IPS-20b (cell line): Measurements from ENCODE around the gene ZNF787.
A peak's percentile ranks its signal among the peaks of the same experiment; 100 is the strongest.

ENCODE experiments used
- H3K27ac ChIP-seq: one replicate; pipeline ENCODE4 v1.5.1; 2013; ENCODE audit warnings: low read length
- H3K27me3 ChIP-seq: 2 replicates; pipeline ENCODE4 v1.6.1; 2013; ENCODE audit warnings: mild to moderate bottlenecking, low read length, inconsistent platforms; ENCODE audit not compliant: insufficient read depth
- H3K36me3 ChIP-seq: 2 replicates; pipeline ENCODE4 v1.6.1; 2013; ENCODE audit warnings: low read depth, mild to moderate bottlenecking, inconsistent platforms, low read length, moderate library complexity; ENCODE audit not compliant: insufficient read depth
- H3K4me1 ChIP-seq: 2 replicates; pipeline ENCODE4 v1.6.1; 2013; ENCODE audit warnings: mild to moderate bottlenecking, control low read depth, inconsistent platforms, low read length, moderate library complexity; ENCODE audit not compliant: insufficient read depth
- H3K4me3 ChIP-seq: 2 replicates; pipeline ENCODE4 v1.5.1; 2013; ENCODE audit warnings: mild to moderate bottlenecking, low read length, inconsistent platforms
- H3K9ac ChIP-seq: 2 replicates; pipeline ENCODE4 v1.6.1; 2013; ENCODE audit warnings: low read depth, mild to moderate bottlenecking, inconsistent platforms, low read length, moderate library complexity
- H3K9me3 ChIP-seq: 2 replicates; pipeline ENCODE4 v1.6.1; 2013; ENCODE audit warnings: mild to moderate bottlenecking, low read depth, low read length, inconsistent platforms; ENCODE audit not compliant: insufficient read depth

The ZNF787 gene

GRCh38 chr19:56121180-56122167, at the start of gene ZNF787:
ZNF787 (minus strand) TSS chr19:56121295; CDS start chr19:56103217, 18,078 bp downstream.
- H3K27me3 ChIP-seq = no peaks in the 10 kb centered on the region
- H3K9ac ChIP-seq = peak within 1 kb of the TSS; percentile 92
- peaks cover 20% of the 10 kb centered on the region; the same call in 1 of the 2 replicates for H3K36me3 ChIP-seq
- no peaks in the 10 kb centered on the region for H3K9me3 ChIP-seq
- peak within 1 kb of the TSS; percentile 90 for H3K4me3 ChIP-seq
- H3K27ac ChIP-seq = peak within 1 kb of the TSS; percentile 88
- no peaks in the 10 kb centered on the region; the same call in 1 of the 2 replicates for H3K4me1 ChIP-seq

- Histone ChIP-seq H3K4me1 (no peaks in the 10 kb centered on the region), H3K9ac (no peak overlapping the region), H3K27ac (no peak overlapping the region), H3K9me3 (no peaks in the 10 kb centered on the region), H3K27me3 (no peaks in the 10 kb centered on the region; the same call in 1 of the 2 replicates), H3K36me3 (no peaks in the 10 kb centered on the region), H3K4me3 (no peak overlapping the region)
These were observed 49.2 kb upstream of the ZNF787 start for GRCh38 chr19:56170261-56170660.

GRCh38 chr19:56167064-56167578, 46.0 kb upstream of the ZNF787 start:
- no peaks in the 10 kb centered on the region for H3K4me1 ChIP-seq

GRCh38 chr19:56163097-56163496, 42.0 kb upstream of the ZNF787 start:
- no peaks in the 10 kb centered on the region for H3K4me1 ChIP-seq
- no peak overlapping the region for H3K4me3 ChIP-seq
- no peaks in the 10 kb centered on the region for H3K9me3 ChIP-seq
- no peak overlapping the region for H3K27ac ChIP-seq
- no peaks in the 10 kb centered on the region for H3K27me3 ChIP-seq
- peaks cover 13% of the 10 kb centered on the region for H3K36me3 ChIP-seq
- no peak overlapping the region for H3K9ac ChIP-seq

More at GRCh38 chr19:56167064-56167578, 46.0 kb upstream of the ZNF787 start:
- Histone ChIP-seq H3K4me3 (no peak overlapping the region), H3K9ac (no peak overlapping the region), H3K9me3 (no peaks in the 10 kb centered on the region), H3K27ac (no peak overlapping the region), H3K27me3 (no peaks in the 10 kb centered on the region), H3K36me3 (no peaks in the 10 kb centered on the region)

- Histone ChIP-seq H3K4me1 (no peaks in the 10 kb centered on the region), H3K27ac (no peak overlapping the region), H3K4me3 (no peak overlapping the region), H3K27me3 (no peaks in the 10 kb centered on the region), H3K9ac (no peak overlapping the region), H3K9me3 (no peaks in the 10 kb centered on the region), H3K36me3 (peaks cover 21% of the 10 kb centered on the region)
These were observed 41.2 kb upstream of the ZNF787 start for GRCh38 chr19:56162258-56162657.

- no peaks in the 10 kb centered on the region for H3K27me3 ChIP-seq
- H3K36me3 ChIP-seq = peaks cover 23% of the 10 kb centered on the region
- H3K9me3 ChIP-seq = no peaks in the 10 kb centered on the region
- H3K27ac ChIP-seq = no peak overlapping the region
- no peaks in the 10 kb centered on the region for H3K4me1 ChIP-seq
- no peak overlapping the region for H3K9ac ChIP-seq
- H3K4me3 ChIP-seq = no peak overlapping the region
These were observed 40.4 kb upstream of the ZNF787 start for GRCh38 chr19:56161534-56161933.

GRCh38 chr19:56159622-56160271, 38.7 kb upstream of the ZNF787 start:
- H3K36me3 ChIP-seq = peaks cover 39% of the 10 kb centered on the region
- H3K9me3 ChIP-seq = no peaks in the 10 kb centered on the region
- no peak overlapping the region for H3K9ac ChIP-seq
- H3K4me1 ChIP-seq = no peaks in the 10 kb centered on the region
- no peaks in the 10 kb centered on the region for H3K27me3 ChIP-seq
- H3K27ac ChIP-seq = no peak overlapping the region
- H3K4me3 ChIP-seq = no peak overlapping the region

- Histone ChIP-seq H3K4me3 (no peak overlapping the region), H3K9me3 (no peaks in the 10 kb centered on the region), H3K36me3 (peaks cover 43% of the 10 kb centered on the region), H3K4me1 (no peaks in the 10 kb centered on the region), H3K9ac (no peak overlapping the region), H3K27me3 (no peaks in the 10 kb centered on the region), H3K27ac (no peak overlapping the region)
These were observed 38.0 kb upstream of the ZNF787 start for GRCh38 chr19:56159009-56159559.

GRCh38 chr19:56158170-56158757, 37.2 kb upstream of the ZNF787 start:
- Histone ChIP-seq H3K36me3 (peaks cover 46% of the 10 kb centered on the region), H3K9me3 (no peaks in the 10 kb centered on the region), H3K4me1 (peaks cover 7% of the 10 kb centered on the region; the same call in 1 of the 2 replicates), H3K27ac (no peak overlapping the region), H3K9ac (no peak overlapping the region), H3K4me3 (no peak overlapping the region), H3K27me3 (no peaks in the 10 kb centered on the region)

- no peak overlapping the region for H3K27ac ChIP-seq
- peaks cover 16% of the 10 kb centered on the region; the same call in 1 of the 2 replicates for H3K4me1 ChIP-seq
- no peak overlapping the region for H3K9ac ChIP-seq
- H3K27me3 ChIP-seq = no peaks in the 10 kb centered on the region
- H3K9me3 ChIP-seq = no peaks in the 10 kb centered on the region
- H3K36me3 ChIP-seq = peaks cover 46% of the 10 kb centered on the region
- H3K4me3 ChIP-seq = no peak overlapping the region
These were observed 35.7 kb upstream of the ZNF787 start for GRCh38 chr19:56156768-56157167.

GRCh38 chr19:56155124-56155687, 34.1 kb upstream of the ZNF787 start:
- no peaks in the 10 kb centered on the region for H3K27me3 ChIP-seq
- no peaks in the 10 kb centered on the region for H3K9me3 ChIP-seq
- H3K27ac ChIP-seq = no peak overlapping the region
- H3K36me3 ChIP-seq = peaks cover 46% of the 10 kb centered on the region
- no peak overlapping the region for H3K9ac ChIP-seq
- peaks cover 16% of the 10 kb centered on the region; the same call in 1 of the 2 replicates for H3K4me1 ChIP-seq
- H3K4me3 ChIP-seq = no peak overlapping the region
